Pulmonary artery endothelial cell (primary cell): ENCODE data around the gene NRG3. TPM values are rescaled to one million over a fixed set of nuclear protein-coding genes. Genes with fewer than 3 reads are reported as not detected.
"Not testable (repeated sequence)": the region's sequence is repeated elsewhere in the genome, so short reads cannot be mapped to it uniquely, and the experiment has no call there.

Experiments used
- DNase-seq: peaks from one replicate; pipeline ENCODE4 v3.0.0-alpha.2; 2011; ENCODE audit warnings: low read depth, low spot score
- total RNA-seq: library from RNA; depleted of rRNA; stranded (reverse); fragments of >200 nt; gene quantifications from 2 replicates; pipeline ENCODE4 v1.2.3, GENCODE V29; 2014

The NRG3 gene
- total RNA-seq, 1 donor from 2014 or later: 0.33 TPM

DNA sequence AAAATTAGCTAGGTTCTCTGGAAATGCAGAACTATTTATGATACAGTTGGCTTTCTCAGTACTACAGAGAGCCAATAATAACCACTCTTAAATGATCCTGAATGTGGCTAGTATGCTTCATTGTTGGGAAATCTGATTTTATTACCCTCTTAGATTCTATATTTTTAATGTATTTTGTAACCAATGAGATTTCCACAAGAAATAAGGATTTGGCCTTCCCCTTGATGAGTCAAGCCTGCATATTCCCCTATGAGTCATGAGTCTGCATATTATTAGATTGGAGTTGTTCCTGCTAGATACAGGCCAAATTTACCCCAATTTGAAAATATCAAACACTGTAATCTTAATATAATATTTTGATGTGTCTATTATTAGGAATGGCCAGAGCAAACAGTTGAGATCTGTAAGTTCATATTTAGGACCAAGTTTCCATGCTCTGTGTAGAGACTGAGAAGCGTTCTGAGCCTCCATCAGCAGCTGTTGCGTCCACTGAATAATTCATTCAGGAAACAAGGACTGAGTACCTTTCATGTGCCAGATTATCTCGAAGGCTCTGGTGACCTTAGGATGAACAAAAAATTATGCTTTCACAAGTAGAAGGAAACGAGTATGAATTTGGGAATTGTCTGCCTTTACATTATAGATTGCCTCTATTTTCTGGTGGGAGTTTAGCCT is 793.4 kb downstream of the NRG3 start:
- no peak for DNase-seq

DNA sequence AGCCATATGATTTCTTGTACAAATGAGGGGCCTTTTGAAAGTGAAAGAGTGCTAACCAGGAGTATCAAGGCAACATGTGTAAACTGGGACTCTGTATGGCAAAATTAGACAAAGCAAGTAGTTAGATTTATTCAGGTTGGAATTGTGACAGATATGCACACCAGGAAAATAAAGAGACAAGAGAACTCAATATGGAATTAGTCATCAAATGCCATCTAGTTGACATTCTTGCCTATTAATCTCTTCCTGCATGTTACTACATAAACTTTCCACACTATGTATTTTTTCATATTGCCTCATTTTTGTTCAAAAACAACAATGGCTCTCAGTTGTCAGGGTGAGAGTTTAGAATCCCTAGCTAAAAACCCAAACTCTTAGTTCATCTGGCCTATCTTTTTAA is 799.0 kb downstream of the NRG3 start:
- no peak for DNase-seq

DNA sequence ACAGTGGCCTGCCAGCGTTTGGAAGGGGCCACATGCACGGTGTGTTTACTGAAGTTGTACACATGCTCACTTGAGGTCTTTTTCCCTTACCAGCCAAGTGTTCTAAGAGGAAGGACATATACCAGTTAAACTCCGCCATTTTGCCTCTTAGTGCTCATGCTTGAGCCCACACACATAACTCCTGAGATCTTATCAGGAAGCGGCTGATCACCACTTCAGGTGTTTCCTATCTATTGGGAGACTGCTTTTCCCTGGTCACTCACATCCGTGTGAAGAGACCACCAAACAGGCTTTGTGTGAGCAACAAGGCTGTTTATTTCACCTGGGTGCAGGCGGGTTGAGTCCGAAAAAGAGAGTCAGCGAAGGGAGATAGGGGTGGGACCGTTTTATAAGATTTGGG is 802.9 kb downstream of the NRG3 start:
- DNase-seq: not testable (repeated sequence)

DNA sequence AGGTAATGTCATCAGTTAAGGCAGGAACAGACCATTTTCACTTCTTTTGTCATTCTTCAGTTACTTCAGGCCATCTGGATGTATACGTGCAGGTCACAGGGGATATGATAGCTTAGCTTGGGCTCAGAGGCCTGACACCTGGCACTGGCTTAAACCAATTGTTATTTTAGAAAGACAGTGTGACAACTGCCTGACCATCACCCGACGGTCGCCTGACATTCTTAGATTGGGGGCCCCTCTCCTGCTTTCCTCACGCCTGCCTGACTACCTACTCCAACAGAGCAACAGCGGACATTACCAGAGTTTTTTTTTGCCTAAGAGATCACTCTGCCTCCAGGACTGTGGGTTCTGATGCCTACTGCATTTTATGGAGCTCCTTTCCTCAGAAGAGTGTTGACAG is 803.5 kb downstream of the NRG3 start:
- not testable (repeated sequence) for DNase-seq

DNA sequence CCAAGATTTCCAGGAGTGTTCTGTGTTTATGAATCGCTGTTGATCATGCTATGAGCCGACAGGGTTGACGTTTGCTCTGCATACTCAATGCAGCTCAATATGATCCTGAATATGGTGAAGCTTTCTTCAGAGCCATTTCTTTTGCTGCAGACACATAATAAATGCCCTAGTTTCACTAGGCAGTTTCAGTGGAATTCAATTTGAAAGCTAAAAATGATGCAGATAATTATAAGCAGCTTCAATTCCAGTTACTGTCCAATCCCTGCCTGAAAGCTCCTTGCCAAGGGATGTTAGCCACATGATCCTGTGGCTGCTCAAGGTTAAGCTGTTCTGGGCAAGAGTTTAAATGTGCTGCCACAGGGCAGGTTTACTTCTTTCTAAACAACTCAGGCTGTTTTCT is 805.6 kb downstream of the NRG3 start:
- no peak for DNase-seq

DNA sequence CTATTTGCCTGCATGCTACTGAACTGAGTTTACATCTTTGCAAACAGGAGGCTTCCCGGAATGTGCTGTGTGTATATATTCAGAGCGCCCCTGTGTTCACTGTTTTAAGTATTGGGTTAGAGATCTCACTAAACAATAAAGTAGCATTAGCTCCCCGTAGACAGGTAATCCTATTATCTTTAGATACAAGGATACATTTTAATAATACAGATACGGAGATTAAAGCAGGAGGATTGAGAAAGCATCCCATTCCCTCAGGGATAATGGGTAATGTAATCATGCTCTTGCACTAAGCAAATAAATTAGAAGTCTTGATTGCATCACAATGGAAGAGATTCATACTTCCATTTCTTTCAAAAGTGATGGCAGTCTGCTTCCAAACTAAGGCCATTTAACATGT is 809.0 kb downstream of the NRG3 start:
- DNase-seq: no peak

DNA sequence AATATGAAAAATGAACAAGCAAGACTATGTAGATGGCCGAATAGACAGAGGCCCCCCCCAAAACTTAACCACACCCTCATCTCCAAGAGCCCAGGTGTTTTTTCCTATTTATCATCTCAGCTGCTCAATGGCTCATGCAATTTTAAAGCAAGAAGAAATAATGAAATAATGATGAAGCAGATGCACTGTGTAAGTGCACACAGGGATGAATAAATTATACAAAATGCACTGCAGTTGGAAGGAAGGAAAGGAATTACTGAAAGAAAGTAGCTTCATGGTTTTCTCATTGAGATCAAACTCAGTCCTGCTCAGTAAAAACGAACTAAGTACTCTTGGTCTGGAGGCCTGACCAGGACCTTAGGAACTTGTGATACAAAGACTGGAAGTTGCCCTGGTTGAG is 810.1 kb downstream of the NRG3 start:
- DNase-seq: no peak

DNA sequence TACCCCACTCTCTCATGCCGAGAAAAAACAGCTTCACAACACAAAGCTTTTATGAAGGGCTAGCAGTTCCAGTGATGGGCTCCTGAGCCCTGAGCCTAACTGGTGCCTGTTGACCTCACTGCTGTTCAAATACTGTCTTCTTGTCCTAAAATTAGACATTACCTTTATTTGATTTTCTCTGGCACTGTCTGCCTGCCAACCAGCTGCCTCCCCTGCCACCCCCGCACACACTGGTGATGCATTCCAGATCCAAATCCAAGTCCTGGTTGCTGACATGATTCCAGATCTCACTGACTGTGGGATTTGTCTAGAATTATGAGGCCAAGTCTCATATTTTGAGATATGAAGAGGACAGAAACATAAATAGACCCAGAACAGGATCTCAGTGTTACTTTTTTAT is 816.2 kb downstream of the NRG3 start:
- no peak for DNase-seq

DNA sequence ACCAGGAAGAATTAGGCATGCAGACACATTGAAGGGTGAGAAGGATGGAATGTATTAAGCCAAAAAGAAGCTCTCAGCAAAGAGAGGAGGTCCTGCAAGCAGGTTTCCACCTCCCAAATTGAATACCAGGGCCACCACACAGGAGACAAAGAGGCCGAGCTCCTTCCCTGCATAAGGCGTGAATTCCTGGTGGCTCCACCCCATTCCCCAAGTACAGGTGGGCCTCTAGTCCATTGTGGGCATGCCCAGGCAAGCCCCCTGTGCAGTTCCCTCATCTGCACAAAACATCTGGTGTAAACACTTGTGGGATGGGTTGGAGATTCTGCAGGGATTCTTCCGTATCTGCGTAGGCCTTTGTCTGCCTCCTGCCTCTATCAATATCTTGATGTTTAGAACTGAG is 817.5 kb downstream of the NRG3 start:
- no peak for DNase-seq

DNA sequence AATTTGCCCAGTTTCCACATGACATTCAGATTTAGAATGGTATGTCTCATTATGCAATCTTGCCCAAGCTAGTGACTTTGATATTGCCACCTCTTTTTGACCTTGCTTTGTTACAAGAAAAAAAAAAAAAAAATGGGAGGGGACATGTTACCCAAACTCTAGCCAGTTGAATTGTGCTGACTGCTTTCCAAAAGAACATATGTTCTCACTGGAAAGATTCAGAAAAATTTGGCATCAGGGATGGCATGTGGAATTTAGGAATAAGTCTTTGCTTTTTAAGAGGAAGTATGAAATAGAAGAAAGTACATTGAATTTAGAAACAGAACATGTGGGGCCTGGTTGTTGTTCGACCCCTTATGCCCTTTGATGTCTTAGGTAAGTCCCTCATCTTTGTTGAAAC is 846.8 kb downstream of the NRG3 start:
- DNase-seq: no peak

DNA sequence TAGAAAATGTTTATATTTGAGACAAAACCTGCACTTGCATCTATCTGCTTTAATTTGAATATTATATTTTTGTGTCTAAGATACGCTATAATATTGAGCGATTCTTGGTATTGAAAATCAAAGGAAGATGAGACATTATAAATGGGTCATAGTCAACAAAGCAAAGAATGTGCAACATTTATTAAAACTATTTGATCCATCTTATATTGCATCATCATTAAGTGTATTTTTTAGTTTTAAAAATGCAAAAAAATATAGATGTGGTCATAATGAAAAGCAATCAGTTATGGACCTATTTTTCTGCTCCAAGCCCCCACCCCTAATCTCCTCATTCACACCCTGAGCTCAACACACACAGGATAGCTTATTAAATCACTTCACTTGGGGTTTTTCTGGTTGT is 847.3 kb downstream of the NRG3 start:
- no peak for DNase-seq

DNA sequence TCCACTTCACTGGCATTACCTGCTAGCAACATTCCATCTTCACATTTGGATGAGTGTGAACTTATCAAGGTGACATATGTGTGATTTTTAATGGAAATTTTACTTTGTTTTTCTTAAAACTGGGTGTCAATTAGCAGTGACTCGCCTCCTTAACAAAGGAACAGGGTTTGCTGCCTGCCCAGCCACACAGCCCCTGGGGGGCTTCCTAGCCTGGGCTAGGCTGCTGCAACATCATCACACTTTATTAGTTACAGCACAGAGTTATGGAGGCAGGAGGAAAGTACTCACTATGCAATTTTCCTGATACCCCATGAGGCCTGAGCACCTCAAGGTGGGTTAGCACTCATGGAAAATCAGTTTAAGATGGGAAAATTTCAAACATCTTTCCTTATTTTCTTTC is 861.3 kb downstream of the NRG3 start:
- DNase-seq: no peak

DNA sequence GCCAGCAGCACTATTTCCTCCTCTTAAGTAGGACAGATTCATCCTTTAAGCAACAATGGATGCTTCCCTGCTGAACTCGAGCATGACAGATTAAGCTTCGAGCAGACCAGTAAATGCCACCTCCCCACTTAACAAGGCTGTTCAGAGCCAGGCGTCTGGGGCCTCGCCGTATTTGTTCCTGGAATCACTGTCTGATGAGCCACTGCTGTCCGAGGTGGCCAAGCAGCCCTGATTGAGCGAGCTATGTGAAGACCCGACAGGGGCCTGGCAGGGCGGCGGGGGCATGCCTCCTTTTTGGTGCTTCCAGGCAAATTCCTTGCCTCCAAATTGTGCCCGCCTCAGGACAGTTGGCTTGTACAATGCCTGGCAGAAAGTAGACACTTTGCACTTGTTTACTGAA is 862.6 kb downstream of the NRG3 start:
- DNase-seq: no peak

DNA sequence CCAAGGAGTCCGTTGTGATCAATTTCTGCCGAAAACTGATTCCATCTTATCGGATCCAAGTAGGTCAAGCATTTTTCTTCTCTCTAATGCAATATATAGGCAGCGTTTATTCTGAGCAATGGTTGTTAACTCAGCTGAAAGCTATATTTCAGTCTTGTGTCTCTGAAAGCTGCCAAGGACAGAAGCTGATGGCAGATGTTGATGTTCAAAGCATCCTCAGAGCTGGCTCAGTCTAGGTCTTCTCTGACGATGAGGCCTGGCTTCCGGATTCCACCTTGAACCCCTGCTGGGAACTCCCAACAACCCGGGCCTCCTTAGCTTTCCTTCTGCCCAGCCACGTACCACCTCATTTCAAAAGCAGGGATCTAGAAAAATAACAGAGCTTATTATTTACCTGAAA is 863.6 kb downstream of the NRG3 start:
- no peak for DNase-seq

DNA sequence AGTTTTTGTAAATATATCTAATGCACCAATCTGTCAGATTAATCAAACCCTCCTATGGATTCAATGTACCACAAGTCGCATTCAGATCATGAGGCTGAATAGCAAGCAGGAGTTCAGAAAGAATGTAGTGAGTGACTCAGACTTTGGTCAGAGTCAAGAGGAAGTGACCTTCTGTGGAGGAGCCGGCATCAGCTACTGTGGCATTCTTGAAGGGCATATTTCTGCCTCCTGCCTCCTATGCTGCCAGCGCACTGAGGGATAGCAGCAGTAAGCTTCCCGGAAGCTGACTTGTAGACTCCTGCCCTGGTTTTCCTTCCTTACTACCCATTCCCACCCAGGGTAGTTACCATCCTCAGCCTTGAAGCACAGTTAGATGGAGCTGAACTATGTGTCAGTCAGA is 867.5 kb downstream of the NRG3 start:
- no peak for DNase-seq

DNA sequence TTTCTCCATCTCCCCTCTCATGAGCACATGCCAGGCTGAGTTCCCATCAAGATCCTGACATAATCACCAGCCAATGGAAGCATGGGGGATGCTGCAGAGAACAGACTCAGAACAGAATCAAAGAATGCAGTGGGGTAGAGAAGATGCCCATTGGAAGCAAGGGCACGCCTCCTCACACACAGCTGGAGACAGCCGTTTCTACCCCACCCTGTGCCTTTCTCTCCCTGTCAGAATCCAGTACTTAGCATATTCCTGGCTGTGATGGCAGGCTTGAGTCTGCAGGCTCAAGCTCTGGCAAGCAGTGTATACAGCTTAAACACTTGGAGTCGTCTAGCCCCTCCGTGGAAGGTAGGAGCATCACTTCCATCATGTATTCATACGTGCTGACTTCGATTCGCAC is 867.9 kb downstream of the NRG3 start:
- no peak for DNase-seq

DNA sequence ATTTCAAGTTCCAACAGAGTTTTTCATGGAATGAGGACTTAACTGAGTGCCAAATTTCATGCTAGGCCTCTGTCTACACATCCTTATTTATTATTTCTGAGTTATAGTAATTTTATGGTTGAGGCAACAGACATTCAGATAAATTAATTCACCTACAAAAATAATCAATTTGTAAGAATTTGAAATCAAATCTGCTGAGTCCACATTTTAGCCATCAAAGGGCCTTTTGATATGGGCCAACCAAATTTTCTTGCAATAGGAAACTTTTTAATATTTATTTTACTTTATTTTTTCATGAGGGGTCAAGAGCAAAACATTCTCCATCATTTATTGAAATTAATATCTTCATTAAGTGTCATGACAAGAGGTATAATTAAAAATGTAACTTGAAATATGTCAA is 875.5 kb downstream of the NRG3 start:
- no peak for DNase-seq

DNA sequence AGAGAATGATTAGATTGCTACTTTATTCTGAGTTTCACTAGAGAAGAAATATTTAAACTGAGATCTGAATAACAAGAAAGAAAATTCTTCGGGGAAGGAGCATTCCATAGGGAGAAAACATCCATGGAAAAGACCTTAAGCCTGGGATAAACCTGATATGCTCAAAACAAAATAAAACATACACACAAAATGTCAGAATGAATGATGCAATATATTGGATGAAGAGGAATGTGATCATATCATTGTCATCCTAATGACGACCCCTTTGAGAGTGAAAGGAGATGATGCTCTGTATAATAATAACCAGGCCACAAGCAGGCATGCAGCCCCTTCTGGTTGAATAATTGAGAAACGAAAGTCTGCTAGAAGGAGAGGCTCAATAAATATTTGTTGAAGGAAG is 882.4 kb downstream of the NRG3 start:
- DNase-seq: no peak

DNA sequence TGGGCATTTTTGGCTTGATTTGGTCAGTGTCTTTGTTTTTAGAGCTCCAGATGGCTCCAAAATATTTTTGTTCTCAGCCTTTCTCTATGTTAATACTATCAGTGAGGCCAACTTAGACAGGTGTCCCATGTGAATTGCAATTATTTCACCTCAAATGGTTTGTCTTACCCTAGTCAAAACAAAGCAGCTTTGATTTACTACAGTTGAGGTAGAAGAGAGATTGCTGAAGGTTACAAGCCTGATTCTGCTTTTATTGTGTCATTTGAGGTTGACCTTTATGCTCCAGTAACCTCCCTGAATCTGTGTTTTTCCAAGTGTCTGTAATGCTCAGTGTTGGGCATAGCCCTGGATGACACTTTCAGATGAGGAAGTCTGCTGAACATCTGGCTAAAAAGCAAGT is 882.9 kb downstream of the NRG3 start:
- DNase-seq: no peak

DNA sequence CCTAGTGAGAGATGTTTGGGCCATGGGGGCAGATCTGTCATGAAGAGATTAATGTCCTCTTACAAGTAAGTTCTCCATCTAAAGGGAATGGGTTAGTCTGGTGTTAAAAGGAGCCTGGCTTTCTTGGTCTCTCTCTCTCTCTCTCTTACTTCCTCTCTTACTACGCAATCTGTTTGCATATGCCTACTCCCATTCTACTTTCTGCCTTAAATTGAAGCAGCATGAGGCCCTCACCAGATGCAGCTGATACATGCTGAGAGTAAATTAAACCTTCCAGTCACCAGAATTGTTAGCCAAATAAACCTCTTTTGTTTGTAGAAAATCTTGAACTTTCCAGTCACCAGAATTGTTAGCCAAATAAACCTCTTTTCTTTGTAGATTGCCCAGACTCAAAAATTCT is 884.1 kb downstream of the NRG3 start:
- no peak for DNase-seq

DNA sequence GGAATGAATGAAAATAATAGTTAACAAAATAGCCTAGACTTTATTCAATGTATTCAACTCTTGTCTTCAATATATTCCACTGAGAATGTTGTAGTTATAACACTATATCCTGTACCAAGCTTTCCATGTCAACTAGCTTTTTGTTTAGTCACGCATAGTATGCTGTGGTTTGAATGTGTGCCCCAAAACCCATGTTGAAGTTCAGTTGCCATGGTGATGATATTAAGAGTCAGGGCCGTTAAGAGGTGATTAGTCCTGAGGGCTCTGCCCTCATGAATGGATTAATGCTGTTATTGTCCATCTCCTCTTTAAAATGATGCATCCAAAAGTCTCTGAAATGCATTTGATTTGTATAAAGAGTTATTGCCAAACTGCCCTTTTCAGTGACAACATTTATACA is 887.6 kb downstream of the NRG3 start:
- no peak for DNase-seq

DNA sequence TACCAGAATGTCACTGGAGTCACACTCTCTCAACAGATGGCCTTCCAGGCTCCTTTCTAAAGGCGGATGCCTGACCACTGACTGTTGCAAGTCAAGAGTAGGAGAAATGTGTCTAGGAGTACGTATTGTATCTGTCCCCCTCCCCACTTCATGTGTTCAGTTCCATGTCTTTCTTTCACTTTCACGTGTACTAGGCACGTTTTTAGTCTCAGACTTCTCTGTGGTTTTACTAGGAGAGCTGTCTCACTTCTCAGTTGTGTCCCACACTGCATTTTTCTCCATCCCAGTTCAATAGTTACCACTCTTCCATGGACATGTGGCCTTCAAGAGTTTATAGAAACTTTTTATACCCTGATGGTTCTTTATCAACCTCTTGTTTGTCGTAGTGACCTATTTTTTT is 893.0 kb downstream of the NRG3 start:
- no peak for DNase-seq

DNA sequence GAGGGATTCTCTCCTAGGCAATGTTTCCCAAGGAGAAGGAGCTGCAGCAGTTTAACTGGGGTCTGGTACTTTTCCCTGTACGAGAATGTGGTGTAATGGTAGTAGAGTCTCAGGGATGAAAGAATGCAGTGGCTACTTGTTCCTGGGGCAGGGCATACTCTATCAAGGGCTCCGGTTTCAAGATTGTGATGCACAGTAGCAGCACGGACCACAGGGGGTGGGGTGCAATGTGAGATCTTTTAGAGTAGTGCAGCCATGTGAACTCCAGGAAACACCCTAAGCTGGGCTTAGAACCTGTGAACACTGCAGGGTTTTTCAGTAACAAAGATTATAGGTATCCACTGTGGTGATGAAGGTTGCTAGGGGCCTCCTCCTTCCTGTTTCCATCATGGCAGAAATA is 903.9 kb downstream of the NRG3 start:
- no peak for DNase-seq

DNA sequence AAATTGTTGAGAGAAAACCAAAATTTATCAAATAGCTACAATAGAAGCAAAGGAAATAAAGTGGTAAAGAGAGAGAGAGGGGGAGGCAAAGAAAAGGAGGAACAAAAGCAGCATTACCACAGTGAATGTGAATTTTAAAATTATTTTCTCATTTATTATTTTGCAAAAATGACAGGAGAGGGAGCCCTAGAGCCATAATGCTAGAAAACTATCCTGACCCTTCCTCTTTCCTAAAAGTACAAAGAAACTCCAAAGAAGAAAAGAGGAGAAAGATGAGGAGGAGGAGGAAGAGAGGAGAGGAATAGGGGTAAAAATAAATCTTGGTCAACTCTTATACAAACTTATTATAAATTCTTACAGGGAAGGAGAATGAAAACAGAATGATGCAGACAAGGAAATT is 921.5 kb downstream of the NRG3 start:
- no peak for DNase-seq
